Endometrial microvascular endothelial cells (primary cell): Measurements from ENCODE around the gene GINS1. TPM values are rescaled to one million over a fixed set of nuclear protein-coding genes. Genes with fewer than 3 reads are reported as not detected.

Experiments used
- in situ Hi-C: cut with HindIII; loops from 2 replicates; pipeline ENCODE4 v1.10.0; 2017; ENCODE audit warnings: low sequenced_read_pairs, low pct_unique_long_range_greater_than_20kb; ENCODE audit errors: inconsistent ontology term
- total RNA-seq: library from RNA; depleted of rRNA; stranded (reverse); fragments of >200 nt; gene quantifications from one replicate; pipeline ENCODE4 v1.2.3, GENCODE V29; 2015; ENCODE audit errors: inconsistent ontology term

Gene GINS1
- total RNA-seq, 1 donor from 2014 or later, result 21.7 TPM

- in situ Hi-C loops, result no loop called here
Measured at GRCh38 chr20:25439328-25439727, 31.9 kb downstream of the GINS1 start.

DNA sequence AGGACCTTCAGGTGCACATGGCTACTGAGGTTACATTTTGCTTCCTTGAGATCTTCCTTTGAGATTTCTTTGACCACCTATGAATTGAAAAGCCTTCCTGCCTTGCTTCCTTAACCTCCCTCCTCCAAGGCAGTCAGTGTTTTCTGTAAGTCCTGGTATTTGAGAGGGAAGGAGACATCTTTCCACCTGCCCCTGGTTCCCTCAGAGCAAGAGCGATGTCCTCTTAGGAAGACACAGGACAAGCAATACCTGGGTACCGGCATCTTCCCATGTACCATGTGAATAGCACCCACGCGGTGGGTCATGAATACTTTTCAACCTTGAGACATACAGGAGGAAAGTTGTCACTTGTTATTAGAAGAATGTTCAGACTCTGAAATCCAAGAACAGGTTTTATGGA, 37.1 kb downstream of the GINS1 start:
- in situ Hi-C loops, result no loop called here

- in situ Hi-C loops, result no loop called here
Measured at GRCh38 chr20:25447671-25448070, 40.2 kb downstream of the GINS1 start.

DNA sequence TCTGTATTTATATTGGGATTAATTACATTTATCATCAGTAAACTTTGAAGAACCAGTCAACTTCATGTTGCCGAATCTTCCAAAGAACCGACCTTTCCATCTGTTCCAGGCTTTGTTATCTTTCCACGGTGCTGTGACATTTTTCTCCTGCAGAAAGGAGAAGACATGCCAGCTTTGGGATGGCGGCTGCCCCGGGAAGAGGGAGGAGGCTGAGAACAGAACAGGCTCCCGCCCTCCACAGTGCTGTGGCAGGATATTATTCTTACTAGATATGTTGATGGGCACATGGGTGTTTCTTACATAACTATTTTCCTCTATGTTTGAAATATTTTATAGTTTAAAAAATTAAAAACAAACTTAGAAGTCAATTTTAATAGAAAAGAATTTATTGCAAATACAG, 44.9 kb downstream of the GINS1 start:
- in situ Hi-C loops, result no loop called here

DNA sequence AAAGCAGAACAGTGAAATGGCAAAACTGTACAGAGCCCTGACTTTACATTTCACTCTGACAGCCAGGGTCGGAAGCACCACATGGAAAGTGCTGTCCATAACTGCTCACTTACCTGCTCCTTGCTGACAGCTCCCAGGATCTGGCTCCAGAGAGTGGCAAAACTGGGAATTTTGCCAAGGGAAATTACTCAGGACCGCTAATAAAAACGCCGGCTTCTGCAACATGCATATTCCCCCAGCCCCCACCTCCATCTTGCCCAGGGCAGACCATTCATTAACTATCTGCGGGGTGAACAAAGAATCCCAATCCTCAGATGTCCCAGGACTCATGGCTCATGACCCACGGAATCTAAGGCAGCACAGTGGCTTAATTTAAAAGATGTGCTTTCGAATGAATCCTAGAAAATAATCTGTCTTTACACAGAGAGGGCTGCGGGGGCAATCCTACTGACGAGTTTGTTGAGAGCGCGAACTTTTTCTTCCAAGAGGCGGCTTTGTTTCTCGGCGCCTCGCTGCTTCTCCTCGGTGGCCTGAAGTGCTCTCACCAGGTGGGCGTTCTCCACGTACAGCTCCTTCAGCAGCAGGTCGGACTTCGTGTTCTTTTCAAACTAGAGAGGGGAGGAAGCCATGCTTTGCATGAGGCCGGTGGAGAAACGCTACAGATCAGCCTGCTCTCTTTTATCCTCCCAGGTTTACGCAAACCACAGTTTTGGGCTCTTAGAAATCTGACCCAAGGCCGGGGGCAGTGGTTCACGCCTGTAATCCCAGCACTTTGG, 45.8 kb downstream of the GINS1 start:
- in situ Hi-C loops, result no loop called here

- in situ Hi-C loops, result no loop called here
Measured at GRCh38 chr20:25454153-25454900, 46.9 kb downstream of the GINS1 start.

DNA sequence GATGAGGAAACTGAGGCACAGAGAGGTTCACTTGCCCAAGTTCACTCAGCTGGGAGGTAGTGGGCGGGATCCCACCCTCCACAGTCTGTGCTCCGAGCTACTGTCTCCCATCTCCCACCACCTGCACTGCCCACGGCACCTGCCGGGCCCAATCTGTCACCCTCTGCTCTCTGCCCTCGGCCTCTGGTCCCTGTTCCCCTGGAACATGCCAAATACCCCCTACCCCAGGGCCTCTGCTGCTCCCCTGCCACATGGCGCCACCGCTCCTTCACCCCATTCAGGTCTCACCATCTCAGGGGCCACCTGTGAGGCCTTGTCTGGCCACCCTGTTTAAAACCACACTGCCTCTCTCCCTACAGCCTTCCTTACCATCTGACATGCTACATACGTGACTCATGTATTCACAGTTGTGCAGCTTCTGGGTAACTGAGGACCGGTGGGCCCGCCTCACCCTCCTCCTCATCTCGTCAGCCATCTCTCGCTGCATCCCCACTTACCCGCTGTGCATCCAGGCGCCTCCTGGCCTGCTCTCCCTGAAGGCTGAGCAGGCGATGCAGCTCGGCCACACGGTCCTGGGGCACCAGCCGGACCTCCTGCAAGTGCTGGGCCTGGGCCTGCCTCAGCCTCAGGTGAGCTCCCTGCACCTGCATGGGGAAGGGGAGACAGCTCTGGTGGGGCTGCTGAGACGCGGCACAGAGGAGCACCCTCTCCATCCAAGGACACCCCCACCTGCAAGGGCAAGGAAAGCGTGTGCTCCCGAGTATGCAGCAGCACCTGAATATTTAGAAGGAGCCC, 50.6 kb downstream of the GINS1 start:
- in situ Hi-C loops, result no loop called here

DNA sequence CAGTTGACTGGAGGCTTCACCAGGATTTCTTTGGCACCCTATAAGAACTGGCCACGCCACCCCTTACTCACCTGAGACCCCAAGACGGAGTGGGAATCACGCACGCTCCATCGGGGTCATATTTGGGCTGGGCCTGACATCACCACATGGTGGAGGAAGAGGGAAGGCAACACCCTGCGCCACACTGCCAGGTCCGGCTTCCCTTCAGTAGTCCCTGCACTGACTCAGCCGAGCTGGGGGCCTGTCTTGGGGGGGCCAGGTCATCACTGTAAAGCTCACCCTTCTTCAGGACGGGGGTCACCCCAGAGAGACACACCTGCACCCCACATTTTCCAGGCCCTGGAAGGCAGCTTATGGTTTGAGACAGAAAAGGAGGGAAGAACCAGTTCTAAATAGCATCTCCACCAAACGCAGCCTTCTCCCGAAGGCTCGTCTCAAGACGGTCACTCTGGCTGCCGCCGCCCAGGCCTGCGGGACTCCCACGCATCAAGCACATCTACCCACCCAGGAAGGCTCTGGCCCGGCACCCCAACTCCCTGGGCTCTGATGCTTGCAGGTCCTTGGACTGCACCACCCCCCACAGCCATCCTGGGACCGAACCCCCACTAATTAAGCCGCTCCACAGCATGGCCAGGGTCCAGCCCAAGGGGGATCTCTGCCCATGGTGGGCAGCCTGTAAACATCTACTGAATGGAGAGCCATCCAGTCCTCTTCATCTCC, 51.8 kb downstream of the GINS1 start:
- in situ Hi-C loops, result no loop called here

DNA sequence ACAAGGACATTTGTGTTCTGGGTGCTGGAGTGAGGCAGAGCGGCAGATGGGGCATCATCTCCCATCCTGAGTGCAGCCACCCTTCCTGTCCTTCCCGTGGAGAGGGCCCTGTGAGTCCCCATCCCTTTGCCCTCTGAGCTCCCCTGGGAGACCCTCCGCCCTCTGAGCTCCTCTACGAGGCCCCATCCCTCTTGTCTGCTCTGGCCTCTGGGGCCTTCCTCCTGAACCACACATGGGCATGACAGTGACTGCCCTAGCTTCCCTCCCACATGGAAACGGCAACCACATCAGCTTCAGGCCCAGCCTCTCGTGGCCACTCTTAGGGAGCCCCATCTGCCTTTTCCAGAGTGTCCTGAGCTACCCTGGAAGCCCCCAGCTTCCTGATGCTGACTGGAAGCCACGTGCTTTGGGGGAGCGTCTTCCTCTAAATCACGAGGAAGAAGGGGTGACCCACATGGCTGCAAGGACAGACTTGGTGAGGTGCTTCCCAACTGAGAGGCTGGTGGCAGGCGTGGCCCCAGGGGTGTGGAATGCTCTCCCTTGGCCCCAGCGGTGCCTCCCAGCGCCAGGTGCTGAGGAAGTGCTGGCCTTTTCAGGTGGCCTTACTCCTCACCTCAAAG, 52.6 kb downstream of the GINS1 start:
- in situ Hi-C loops, result no loop called here

- in situ Hi-C loops, result no loop called here
Measured at GRCh38 chr20:25460566-25461280, 53.2 kb downstream of the GINS1 start.

GRCh38 chr20:25461281-25461650, 53.8 kb downstream of the GINS1 start:
- in situ Hi-C loops, result no loop called here

DNA sequence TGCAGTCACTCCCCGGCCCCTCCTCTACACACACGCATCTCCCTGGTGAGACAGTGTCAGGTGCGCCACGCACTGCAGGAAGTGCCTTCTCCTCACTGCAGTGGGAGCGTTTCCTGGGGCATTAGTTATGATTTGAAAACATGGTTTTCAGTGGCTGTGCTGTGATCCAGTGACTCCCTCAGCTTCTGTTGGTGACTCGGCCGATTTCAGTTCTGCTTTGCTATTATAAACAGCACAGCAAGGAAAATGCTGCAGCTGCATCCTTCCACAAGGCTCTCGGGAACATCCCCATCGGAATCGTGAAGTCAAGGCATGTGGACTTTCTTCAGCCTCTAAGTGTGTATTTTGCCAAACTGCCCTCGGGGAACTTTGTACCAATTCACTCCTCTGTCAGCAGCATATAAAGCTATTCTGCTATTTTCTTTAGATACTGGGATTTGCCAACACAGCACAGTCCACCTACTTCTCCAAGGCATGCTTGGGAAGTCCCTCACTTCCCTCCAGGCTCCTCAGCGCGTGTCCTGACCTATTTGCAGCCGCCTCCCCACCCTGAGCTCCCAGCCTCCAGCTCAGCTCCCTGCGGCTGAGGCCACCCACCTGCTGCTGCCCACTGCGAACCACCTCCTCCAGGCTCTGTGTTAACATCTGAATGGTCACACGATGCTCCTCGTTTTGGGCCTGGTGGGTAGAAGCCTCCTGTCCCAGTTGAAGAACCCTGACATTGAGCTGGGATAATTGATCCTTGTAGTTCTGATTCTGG, 54.5 kb downstream of the GINS1 start:
- in situ Hi-C loops, result no loop called here

DNA sequence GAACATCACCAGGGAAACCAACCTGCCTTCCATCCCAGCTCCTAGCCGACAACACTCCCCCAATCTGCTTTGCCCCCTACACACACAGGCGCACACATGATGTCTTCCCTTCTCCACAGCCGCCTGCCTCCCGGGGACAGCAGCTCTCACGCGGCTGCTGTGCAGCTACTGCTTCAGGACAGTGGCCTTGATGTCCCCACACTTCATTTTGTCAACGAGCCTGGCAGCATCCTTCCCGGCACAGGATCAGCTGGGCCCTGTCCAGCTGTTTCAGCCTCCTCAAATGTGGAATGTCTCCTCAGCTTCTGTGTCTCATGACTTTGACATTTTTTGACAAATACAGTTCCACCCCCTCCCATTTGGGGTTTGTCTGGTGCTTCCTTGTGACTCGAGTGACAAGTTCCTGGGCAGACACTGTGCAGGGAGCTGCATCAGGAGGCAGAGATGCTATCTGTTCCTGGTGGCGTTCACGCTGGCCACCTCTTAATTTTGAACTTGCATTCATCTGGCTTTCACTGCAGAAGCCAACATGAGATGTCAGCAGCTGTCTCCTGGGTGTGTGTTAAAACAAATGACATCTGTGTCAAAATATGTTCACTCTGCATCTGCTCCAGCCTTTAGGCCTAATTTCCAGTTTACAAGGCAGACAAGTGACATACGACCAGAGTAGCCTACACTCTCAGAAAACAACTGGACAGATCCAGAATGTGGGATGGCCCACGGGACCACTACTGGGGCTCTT, 57.2 kb downstream of the GINS1 start:
- in situ Hi-C loops, result no loop called here

DNA sequence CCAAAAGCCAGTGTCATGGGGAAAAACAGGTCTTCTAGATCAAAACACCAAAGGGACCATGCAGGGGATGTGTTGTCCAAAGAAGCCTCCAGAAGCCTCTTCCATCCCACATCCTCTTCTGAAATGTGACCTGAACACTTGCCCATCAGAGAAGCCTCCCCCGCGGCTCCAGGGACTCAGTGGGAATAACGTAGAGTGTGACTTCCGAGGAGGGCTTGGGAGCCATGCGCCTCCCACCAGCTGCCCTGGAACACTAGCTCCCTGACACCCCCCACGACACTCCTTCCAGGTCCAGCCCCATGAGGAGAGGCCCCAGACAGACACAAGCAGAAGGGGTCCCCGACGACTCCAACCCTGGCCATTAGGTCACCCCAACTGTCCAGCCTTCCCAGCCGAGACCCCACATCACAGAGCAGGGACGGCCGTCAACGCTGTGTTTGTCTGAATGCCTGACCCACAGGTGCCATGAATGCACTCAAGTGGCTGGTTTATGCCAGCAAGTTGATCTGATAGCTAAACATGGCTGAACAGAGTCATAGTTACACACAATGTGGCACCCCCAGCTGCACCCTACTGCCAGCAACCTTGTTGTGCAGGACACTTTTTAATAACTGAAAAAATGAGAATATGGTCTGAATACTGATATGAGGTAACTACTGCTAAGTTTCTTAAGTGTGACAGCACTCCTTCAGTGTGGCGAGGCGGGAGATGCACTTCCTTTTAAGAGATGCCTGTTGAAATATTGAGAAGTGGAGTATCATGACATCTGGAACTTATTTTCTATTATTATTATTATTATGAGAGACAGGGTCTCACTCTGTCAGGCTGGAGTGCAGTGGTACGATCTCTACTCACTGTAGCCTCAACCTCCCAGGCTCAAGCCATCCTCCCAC, 58.0 kb downstream of the GINS1 start:
- in situ Hi-C loops, result no loop called here

DNA sequence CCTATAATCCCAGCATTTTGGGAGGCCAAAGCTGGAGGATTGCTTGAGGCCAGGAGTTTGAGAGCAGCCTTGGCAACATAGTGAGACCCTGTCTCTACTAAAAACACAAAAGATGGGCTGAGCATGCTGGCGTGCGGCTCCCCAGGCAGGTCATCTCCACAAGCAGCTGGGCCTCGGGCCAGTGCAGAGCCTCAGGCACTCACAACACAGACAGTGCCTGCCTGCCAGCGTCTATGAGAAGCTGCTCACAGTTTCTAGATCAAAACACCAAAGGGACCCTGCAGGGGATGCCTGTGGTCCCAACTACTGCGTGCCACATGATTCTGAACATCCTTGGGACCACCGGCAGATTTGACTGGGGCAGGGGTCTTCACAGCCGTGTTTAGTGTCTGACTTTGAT, 59.4 kb downstream of the GINS1 start:
- in situ Hi-C loops, result no loop called here

DNA sequence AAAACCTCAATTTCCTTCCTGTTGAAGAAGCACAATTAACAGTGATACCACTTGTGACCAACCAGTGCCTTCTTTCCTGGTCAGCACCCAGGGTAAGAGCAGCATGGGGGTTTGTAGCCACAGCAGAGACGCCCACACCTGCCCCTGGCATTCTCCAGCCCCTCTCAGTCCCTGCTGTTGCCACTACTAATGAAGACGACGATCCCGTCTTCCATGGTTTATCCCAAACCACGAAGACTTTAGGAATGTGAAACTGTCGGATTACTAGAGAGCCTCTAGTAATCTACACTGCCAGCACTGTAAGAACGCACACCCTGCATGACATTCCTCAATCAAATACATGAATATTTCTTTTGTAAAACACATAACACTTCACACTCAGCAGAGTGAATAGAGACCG, 60.0 kb downstream of the GINS1 start:
- in situ Hi-C loops, result no loop called here
